Measurements from ENCODE around the gene TBC1D7. TPM values are rescaled to one million over a fixed set of nuclear protein-coding genes. Genes with fewer than 3 reads are reported as not detected.

TBC1D7 gene
- total RNA-seq, 4 donors from 2014 or later, result 5.5 to 12.5 (median 8.4) TPM

GRCh38 chr6:13286181-13286580 is 42.2 kb downstream of the TBC1D7 start:
- Histone ChIP-seq H3K4me1 (no peaks in the 10 kb centered on the region), H3K4me3 (no peak overlapping the region), H3K27ac (replicated peaks in 1 of 4) (no peak overlapping the region), H3K9me3 (peaks cover 0 to 16% (median 14%) of the 10 kb centered on the region in 4 donors), H3K27me3 (no peaks in the 10 kb centered on the region), H3K36me3 (peaks cover 6 to 59% (median 15%) of the 10 kb centered on the region in 4 donors)
- 89% methylated on average over 4 of the region's 4 CpGs for WGBS
- no peak for TF ChIP-seq CTCF (IDR thresholded peaks at IDR 0.05)
- TF ChIP-seq POLR2AphosphoS5 (IDR thresholded peaks at IDR 0.05), result no peak
- TF ChIP-seq EP300 (IDR thresholded peaks at IDR 0.05), result no peak
- TF ChIP-seq POLR2A (IDR thresholded peaks at IDR 0.05; ENCODE audit: low read depth), result no peak
- no peak for DNase-seq (ENCODE audit: extremely low spot score)
- intact Hi-C loops (cut with DNase I), result no loop called here

- 60% methylated on average over 2 of the region's 2 CpGs for WGBS
- Histone ChIP-seq H3K4me1 (no peaks in the 10 kb centered on the region), H3K27ac (replicated peaks in 1 of 4) (no peak overlapping the region), H3K4me3 (no peak overlapping the region), H3K9me3 (peaks cover 0 to 16% (median 14%) of the 10 kb centered on the region in 4 donors), H3K27me3 (no peaks in the 10 kb centered on the region), H3K36me3 (peaks cover 6 to 63% (median 15%) of the 10 kb centered on the region in 4 donors)
- intact Hi-C loops (cut with DNase I), result no loop called here
- no peak for DNase-seq (ENCODE audit: extremely low spot score)
- TF ChIP-seq POLR2AphosphoS5 (IDR thresholded peaks at IDR 0.05) (no peak), EP300 (IDR thresholded peaks at IDR 0.05) (no peak), CTCF (IDR thresholded peaks at IDR 0.05) (no peak), POLR2A (IDR thresholded peaks at IDR 0.05; ENCODE audit: low read depth) (no peak)
Observed at GRCh38 chr6:13285705-13286104, 42.6 kb downstream of the TBC1D7 start.

DNA sequence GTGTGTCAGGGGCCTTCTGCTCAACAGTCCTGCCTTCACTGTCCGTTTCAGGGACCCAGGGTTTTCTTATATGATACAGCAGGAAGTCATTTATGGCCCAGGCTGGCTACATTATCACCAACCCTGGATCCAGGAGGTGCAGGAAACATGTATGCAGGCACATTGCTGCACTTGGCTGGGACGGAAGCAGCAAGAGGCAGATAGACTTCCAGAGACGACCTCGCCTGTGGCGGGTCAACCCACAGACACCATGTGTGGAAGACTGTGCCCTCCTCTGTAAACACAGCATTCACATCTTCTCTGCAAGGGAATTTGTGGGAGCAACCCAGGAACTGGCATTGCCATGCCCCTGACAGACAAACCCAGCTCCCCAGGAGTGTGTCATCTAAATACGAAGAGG is 43.7 kb downstream of the TBC1D7 start:
- no peak for TF ChIP-seq CTCF (IDR thresholded peaks at IDR 0.05)
- TF ChIP-seq POLR2A (IDR thresholded peaks at IDR 0.05; ENCODE audit: low read depth), result no peak
- no peak for TF ChIP-seq EP300 (IDR thresholded peaks at IDR 0.05)
- TF ChIP-seq POLR2AphosphoS5 (IDR thresholded peaks at IDR 0.05), result no peak
- no peaks in the 10 kb centered on the region for H3K4me1 ChIP-seq
- intact Hi-C loops (cut with DNase I), result no loop called here
- no peaks in the 10 kb centered on the region for H3K27me3 ChIP-seq
- H3K4me3 ChIP-seq, result no peak overlapping the region
- H3K9me3 ChIP-seq, result peaks cover 0 to 16% (median 14%) of the 10 kb centered on the region in 4 donors
- 93% methylated on average over 6 of the region's 6 CpGs for WGBS
- peaks cover 6 to 73% (median 16%) of the 10 kb centered on the region in 4 donors for H3K36me3 ChIP-seq
- no peak for DNase-seq (ENCODE audit: extremely low spot score)
- no peak overlapping the region for H3K27ac ChIP-seq (replicated peaks in 1 of 4)

- TF ChIP-seq POLR2A (IDR thresholded peaks at IDR 0.05; ENCODE audit: low read depth) (no peak), CTCF (IDR thresholded peaks at IDR 0.05) (no peak), POLR2AphosphoS5 (IDR thresholded peaks at IDR 0.05) (no peak), EP300 (IDR thresholded peaks at IDR 0.05) (no peak)
- WGBS, result 96% methylated on average over 9 of the region's 14 CpGs
- no peak for DNase-seq (ENCODE audit: extremely low spot score)
- Histone ChIP-seq H3K4me3 (no peak overlapping the region), H3K4me1 (peaks cover 0 to 6% (median 0%) of the 10 kb centered on the region in 4 donors), H3K9me3 (peaks cover 0 to 16% (median 14%) of the 10 kb centered on the region in 4 donors), H3K27ac (replicated peaks in 1 of 4) (no peak overlapping the region), H3K36me3 (peaks cover 6 to 76% (median 13%) of the 10 kb centered on the region in 4 donors), H3K27me3 (no peaks in the 10 kb centered on the region)
- intact Hi-C loops (cut with DNase I), result no loop called here
Observed at GRCh38 chr6:13283331-13283730, 45.0 kb downstream of the TBC1D7 start.

All from esophagus muscularis mucosa (tissue), 4 donors.